ENCODE results near the gene GNG14.
"Not testable (repeated sequence)": the region's sequence is repeated elsewhere in the genome, so short reads cannot be mapped to it uniquely, and the experiment has no call there.

GNG14 gene

GRCh38 chr19:12687496-12688196, at the start of gene GNG14:
TSS of gene GNG14 (plus strand) at chr19:12687998. CDS start at chr19:12688049, 51 bp downstream.
- no peak for FAIRE-seq

GRCh38 chr19:12638611-12639182, 49.1 kb upstream of the GNG14 start:
- no peak for FAIRE-seq

GRCh38 chr19:12639901-12640613, 47.7 kb upstream of the GNG14 start:
- FAIRE-seq = no peak

GRCh38 chr19:12641456-12641855, 46.3 kb upstream of the GNG14 start:
- FAIRE-seq = no peak

GRCh38 chr19:12642506-12642905, 45.3 kb upstream of the GNG14 start:
- FAIRE-seq = no peak

- FAIRE-seq = not testable (repeated sequence)
Measured at GRCh38 chr19:12643716-12644115, 44.1 kb upstream of the GNG14 start.

- FAIRE-seq = no peak
Measured at GRCh38 chr19:12646551-12646950, 41.2 kb upstream of the GNG14 start.

GRCh38 chr19:12647047-12647446, 40.8 kb upstream of the GNG14 start:
- no peak for FAIRE-seq

- no peak for FAIRE-seq
Measured at GRCh38 chr19:12647490-12648071, 40.2 kb upstream of the GNG14 start.

- FAIRE-seq = no peak
Measured at GRCh38 chr19:12648088-12648487, 39.7 kb upstream of the GNG14 start.

- FAIRE-seq = no peak
Measured at GRCh38 chr19:12649941-12650340, 37.9 kb upstream of the GNG14 start.

GRCh38 chr19:12652219-12652618, 35.6 kb upstream of the GNG14 start:
- no peak for FAIRE-seq

GRCh38 chr19:12655546-12655945, 32.3 kb upstream of the GNG14 start:
- FAIRE-seq = no peak

GRCh38 chr19:12656899-12657571, 30.8 kb upstream of the GNG14 start:
- no peak for FAIRE-seq

- FAIRE-seq = no peak
Measured at GRCh38 chr19:12657966-12658365, 29.8 kb upstream of the GNG14 start.

- FAIRE-seq = no peak
Measured at GRCh38 chr19:12660980-12661379, 26.8 kb upstream of the GNG14 start.

- FAIRE-seq = no peak
Measured at GRCh38 chr19:12664406-12665280, 23.2 kb upstream of the GNG14 start.

GRCh38 chr19:12665281-12665573, 22.6 kb upstream of the GNG14 start:
- FAIRE-seq = no peak

GRCh38 chr19:12665671-12666264, 22.0 kb upstream of the GNG14 start:
- no peak for FAIRE-seq

GRCh38 chr19:12666265-12667048, 21.3 kb upstream of the GNG14 start, which contains the start of the genes MAN2B1 and WDR83:
TSS of gene MAN2B1 (minus strand) at chr19:12666742. CDS start at chr19:12666701, 41 bp downstream.
TSS of gene WDR83 (plus strand) at chr19:12666807. CDS start at chr19:12669791, 2,984 bp downstream.
- FAIRE-seq = no peak
